Measurements from ENCODE around the gene EVA1A.

The EVA1A gene
- long read RNA-seq, donor 1, transcript EVA1A-202 (4 exons, 1,802 nt) = major isoform, 10 of 10 reads
- long read RNA-seq, donor 1, partial matches to known transcripts = 0 of 10 reads
- long read RNA-seq, donor 1, other reads (novel, unspliced or antisense) = 0 of 10 reads
- long read RNA-seq, donor 2, partial matches to known transcripts = 0 of 5 reads
- long read RNA-seq, donor 2, other reads (novel, unspliced or antisense) = 0 of 5 reads
- long read RNA-seq, donor 3, partial matches to known transcripts = 0 of 3 reads
- long read RNA-seq, donor 3, other reads (novel, unspliced or antisense) = 0 of 3 reads
- long read RNA-seq, donor 4, partial matches to known transcripts = 0 of 4 reads
- long read RNA-seq, donor 4, other reads (novel, unspliced or antisense) = 0 of 4 reads
- long read RNA-seq, donor 5, partial matches to known transcripts = 0 of 2 reads
- long read RNA-seq, donor 5, other reads (novel, unspliced or antisense) = 0 of 2 reads
- long read RNA-seq, donor 6, partial matches to known transcripts = 0 of 3 reads
- long read RNA-seq, donor 6, other reads (novel, unspliced or antisense) = 0 of 3 reads
- long read RNA-seq, donor 7, transcript EVA1A-202 (4 exons, 1,802 nt) = major isoform, 6 of 6 reads
- long read RNA-seq, donor 7, partial matches to known transcripts = 0 of 6 reads
- long read RNA-seq, donor 7, other reads (novel, unspliced or antisense) = 0 of 6 reads
- long read RNA-seq, donor 8, partial matches to known transcripts = 0 of 4 reads
- long read RNA-seq, donor 8, other reads (novel, unspliced or antisense) = 0 of 4 reads

- DNase-seq = peak; percentile 84
Observed at GRCh38 chr2:75560768-75561565, at the start of gene EVA1A. Gene EVA1A, minus strand, starts transcription at chr2:75560939. Its CDS starts 42,799 bp downstream, at chr2:75518140.

GRCh38 chr2:75609937-75610508 lies 49.3 kb upstream of the EVA1A start:
- DNase-seq = no peak

- no peak for DNase-seq
Observed at GRCh38 chr2:75609334-75609689, 48.6 kb upstream of the EVA1A start.

- DNase-seq = peak; percentile 90
Observed at GRCh38 chr2:75608684-75609333, 48.1 kb upstream of the EVA1A start.

GRCh38 chr2:75607988-75608683 lies 47.4 kb upstream of the EVA1A start:
- DNase-seq = no peak

GRCh38 chr2:75607400-75607798 lies 46.7 kb upstream of the EVA1A start:
- DNase-seq = no peak

GRCh38 chr2:75606761-75607399 lies 46.1 kb upstream of the EVA1A start:
- peak; percentile 19 for DNase-seq

GRCh38 chr2:75605770-75606529 lies 45.2 kb upstream of the EVA1A start:
- peak; percentile 38 for DNase-seq

GRCh38 chr2:75604484-75604883 lies 43.7 kb upstream of the EVA1A start:
- no peak for DNase-seq

GRCh38 chr2:75603477-75603876 lies 42.7 kb upstream of the EVA1A start:
- DNase-seq = no peak

- DNase-seq = no peak
Observed at GRCh38 chr2:75602724-75603342, 42.1 kb upstream of the EVA1A start.

- DNase-seq = no peak
Observed at GRCh38 chr2:75600461-75601011, 39.8 kb upstream of the EVA1A start.

- DNase-seq = no peak
Observed at GRCh38 chr2:75598589-75599155, 37.9 kb upstream of the EVA1A start.

- no peak for DNase-seq
Observed at GRCh38 chr2:75597949-75598348, 37.2 kb upstream of the EVA1A start.

GRCh38 chr2:75596784-75597183 lies 36.0 kb upstream of the EVA1A start:
- DNase-seq = no peak

GRCh38 chr2:75595541-75596395 lies 35.0 kb upstream of the EVA1A start:
- no peak for DNase-seq

GRCh38 chr2:75594596-75594995 lies 33.9 kb upstream of the EVA1A start:
- DNase-seq = no peak

GRCh38 chr2:75592888-75593287 lies 32.1 kb upstream of the EVA1A start:
- no peak for DNase-seq
